NCI-H128 (cell line): ENCODE results near the gene RANBP17.
"Not testable (repeated sequence)": the region's sequence is repeated elsewhere in the genome, so short reads cannot be mapped to it uniquely, and the experiment has no call there.

Experiments used
- DNase-seq: peaks from one replicate; lab custom pipeline; 2025; ENCODE audit not compliant: unreplicated experiment; lab: John Stamatoyannopoulos, UW

RANBP17 gene

GRCh38 chr5:171283753-171284152 lies 421.9 kb downstream of the RANBP17 start:
- DNase-seq = no peak

- DNase-seq = no peak
Observed at GRCh38 chr5:171285465-171285864, 423.6 kb downstream of the RANBP17 start.

GRCh38 chr5:171288066-171288465 lies 426.2 kb downstream of the RANBP17 start:
- DNase-seq = no peak

- no peak for DNase-seq
Observed at GRCh38 chr5:171291371-171291770, 429.6 kb downstream of the RANBP17 start.

GRCh38 chr5:171295299-171295698 lies 433.5 kb downstream of the RANBP17 start:
- no peak for DNase-seq

GRCh38 chr5:171295801-171296200 lies 434.0 kb downstream of the RANBP17 start:
- no peak for DNase-seq

GRCh38 chr5:171297941-171298340 lies 436.1 kb downstream of the RANBP17 start:
- not testable (repeated sequence) for DNase-seq

- DNase-seq = no peak
Observed at GRCh38 chr5:171299228-171299627, 437.4 kb downstream of the RANBP17 start.

GRCh38 chr5:171299851-171300250 lies 438.0 kb downstream of the RANBP17 start:
- no peak for DNase-seq

GRCh38 chr5:171300358-171300757 lies 438.5 kb downstream of the RANBP17 start:
- no peak for DNase-seq

- DNase-seq = no peak
Observed at GRCh38 chr5:171306166-171306565, 444.3 kb downstream of the RANBP17 start.

GRCh38 chr5:171306781-171307591 lies 445.2 kb downstream of the RANBP17 start:
- no peak for DNase-seq

GRCh38 chr5:171307789-171308452 lies 446.1 kb downstream of the RANBP17 start:
- no peak for DNase-seq

- no peak for DNase-seq
Observed at GRCh38 chr5:171308453-171309275, 446.8 kb downstream of the RANBP17 start, which contains the start of gene TLX3. TSS of gene TLX3 (plus strand) at chr5:171309248. CDS start at chr5:171309366, 118 bp downstream.

GRCh38 chr5:171309276-171310211 lies 447.7 kb downstream of the RANBP17 start:
- DNase-seq = no peak

GRCh38 chr5:171310212-171310818 lies 448.5 kb downstream of the RANBP17 start:
- DNase-seq = no peak

GRCh38 chr5:171310819-171311321 lies 449.1 kb downstream of the RANBP17 start:
- DNase-seq = no peak

- no peak for DNase-seq
Observed at GRCh38 chr5:171311322-171312077, 449.7 kb downstream of the RANBP17 start.
